ENCODE data around the gene WNT1.

WNT1 gene

GRCh38 chr12:49000346-49000745, 22.2 kb downstream of the WNT1 start:
- no peak for DNase-seq (ENCODE audit: low read depth)

- no peak for DNase-seq (ENCODE audit: low read depth)
These were observed 30.8 kb downstream of the WNT1 start for GRCh38 chr12:49008943-49009342.

GRCh38 chr12:49010092-49010668, 32.1 kb downstream of the WNT1 start:
- no peak for DNase-seq (ENCODE audit: low read depth)

GRCh38 chr12:49012739-49013138, 34.6 kb downstream of the WNT1 start:
- DNase-seq (ENCODE audit: low read depth): no peak

GRCh38 chr12:49013428-49013827, 35.3 kb downstream of the WNT1 start:
- DNase-seq (ENCODE audit: low read depth): no peak

- no peak for DNase-seq (ENCODE audit: low read depth)
These were observed 36.4 kb downstream of the WNT1 start for GRCh38 chr12:49014547-49014946.

- no peak for DNase-seq (ENCODE audit: low read depth)
These were observed 37.1 kb downstream of the WNT1 start for GRCh38 chr12:49015196-49015595.

- DNase-seq (ENCODE audit: low read depth): no peak
These were observed 39.8 kb downstream of the WNT1 start for GRCh38 chr12:49017891-49018260.

- DNase-seq (ENCODE audit: low read depth): peak; percentile 98
These were observed 40.4 kb downstream of the WNT1 start, which contains the start of gene PRKAG1 for GRCh38 chr12:49018261-49019119. Gene PRKAG1, minus strand, starts transcription at chr12:49018776. Its CDS starts 36 bp downstream, at chr12:49018740.

GRCh38 chr12:49019120-49019430, 41.0 kb downstream of the WNT1 start:
- no peak for DNase-seq (ENCODE audit: low read depth)

GRCh38 chr12:49019443-49020324, 41.6 kb downstream of the WNT1 start:
- DNase-seq (ENCODE audit: low read depth): peak; percentile 65

GRCh38 chr12:49020441-49020840, 42.3 kb downstream of the WNT1 start:
- DNase-seq (ENCODE audit: low read depth): no peak

- DNase-seq (ENCODE audit: low read depth): no peak
These were observed 43.3 kb downstream of the WNT1 start for GRCh38 chr12:49021292-49021915.

- no peak for DNase-seq (ENCODE audit: low read depth)
These were observed 44.5 kb downstream of the WNT1 start for GRCh38 chr12:49022558-49023178.

GRCh38 chr12:49023812-49024211, 45.7 kb downstream of the WNT1 start:
- no peak for DNase-seq (ENCODE audit: low read depth)

- DNase-seq (ENCODE audit: low read depth): no peak
These were observed 46.4 kb downstream of the WNT1 start for GRCh38 chr12:49024543-49024942.

GRCh38 chr12:49025463-49025862, 47.3 kb downstream of the WNT1 start:
- no peak for DNase-seq (ENCODE audit: low read depth)

- no peak for DNase-seq (ENCODE audit: low read depth)
These were observed 48.0 kb downstream of the WNT1 start for GRCh38 chr12:49026101-49026500.

- no peak for DNase-seq (ENCODE audit: low read depth)
These were observed 48.8 kb downstream of the WNT1 start for GRCh38 chr12:49026678-49027480.

- no peak for DNase-seq (ENCODE audit: low read depth)
These were observed 49.9 kb downstream of the WNT1 start for GRCh38 chr12:49027846-49028555.

Measured in CMK (cell line).